Tibial artery (tissue), 4 donors: ENCODE data around the gene SPATA17.
A peak's percentile ranks its signal among the peaks of the same experiment; 100 is the strongest.

ENCODE experiments used
- DNase-seq, 2 donors: peaks; one replicate each; pipeline ENCODE4 v3.0.0-alpha.2; 2019
- H3K27ac ChIP-seq, 2 donors: fragments of 200-600 bp; sonication (generic) in 1 of 2; 1 replicate in 1 of 2; 2 replicates in 1 of 2; pipeline ENCODE4 v1.5.1; 2018 to 2019; ENCODE audit warnings: mild to moderate bottlenecking in 1 of 2
- H3K27me3 ChIP-seq, 2 donors: fragments of 200-600 bp; sonication (generic) in 1 of 2; one replicate each; pipeline versions ENCODE4 v1.5.1 to v1.6.0; 2016 to 2019
- H3K36me3 ChIP-seq, 3 donors: fragments of 200-600 bp; sonication (generic) in 2 of 3; one replicate each; pipeline ENCODE4 v1.5.1; 2016 to 2019; ENCODE audit warnings: mild to moderate bottlenecking in 2 of 3
- H3K4me1 ChIP-seq, 4 donors: fragments of 200-600 bp; sonication (generic) in 2 of 4; 1 replicate in 3 of 4; 2 replicates in 1 of 4; pipeline ENCODE4 v1.5.1; 2016 to 2019
- H3K4me3 ChIP-seq, 2 donors: fragments of 200-600 bp; sonication (generic) in 1 of 2; 1 replicate in 1 of 2; 2 replicates in 1 of 2; pipeline ENCODE4 v1.5.1; 2018 to 2019; ENCODE audit warnings: mild to moderate bottlenecking in 2 of 2
- H3K9me3 ChIP-seq, 3 donors: fragments of 200-600 bp; sonication (generic) in 1 of 3; one replicate each; pipeline ENCODE4 v1.5.1; 2016 to 2019
- CTCF ChIP-seq, 2 experiments: fragments of 200-600 bp in 1 of 2; fragments of 450-650 bp in 1 of 2; IDR thresholded peaks; one replicate each; pipeline ENCODE4 v1.5.1; 2017 to 2019; ENCODE audit warnings: antibody characterized with exemption in 2 of 2, mild to moderate bottlenecking in 1 of 2, moderate library complexity in 1 of 2
- intact Hi-C: fragments of 100-400 bp; cut with DNase I; formaldehyde crosslinking; loops from one replicate; pipeline ENCODE4 v1.15.0; 2023; ENCODE audit warnings: low total_unique reads

Gene SPATA17

GRCh38 chr1:217626321-217626720, 4.8 kb upstream of the SPATA17 start:
- Histone ChIP-seq H3K27ac (no peak overlapping the region), H3K27me3 (no peaks in the 10 kb centered on the region), H3K4me1 (peaks cover 0 to 24% (median 15%) of the 10 kb centered on the region in 4 donors), H3K4me3 (no peak overlapping the region), H3K36me3 (no peaks in the 10 kb centered on the region), H3K9me3 (no peaks in the 10 kb centered on the region)
- intact Hi-C loops, result no loop called here
- DNase-seq, result no peak
- TF ChIP-seq CTCF (IDR thresholded peaks at IDR 0.05), result no peak

DNA sequence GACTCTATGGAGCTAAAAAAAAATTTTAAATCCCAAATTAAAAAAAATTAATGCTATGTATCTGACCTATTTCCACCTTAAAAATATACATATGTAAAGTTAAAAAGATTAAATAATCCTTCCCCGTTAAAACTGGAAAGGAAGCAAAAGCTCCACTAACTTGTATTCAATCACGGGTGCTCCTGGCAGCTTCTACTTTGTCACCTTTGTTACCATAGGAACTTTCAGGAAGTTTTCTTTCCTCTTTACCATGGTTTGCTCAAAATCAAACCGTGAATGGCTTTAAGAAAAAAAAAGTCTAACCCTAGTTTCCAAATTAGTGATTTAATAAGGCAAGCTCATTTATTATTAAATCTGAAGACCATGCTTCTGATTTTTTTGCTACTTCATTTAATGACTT, 3.7 kb upstream of the SPATA17 start:
- no peak for DNase-seq
- Histone ChIP-seq H3K4me1 (peaks cover 0 to 28% (median 17%) of the 10 kb centered on the region in 4 donors), H3K4me3 (no peak overlapping the region), H3K27ac (no peak overlapping the region), H3K36me3 (no peaks in the 10 kb centered on the region), H3K9me3 (no peaks in the 10 kb centered on the region), H3K27me3 (no peaks in the 10 kb centered on the region)
- intact Hi-C loops, result no loop called here
- TF ChIP-seq CTCF (IDR thresholded peaks at IDR 0.05), result no peak

GRCh38 chr1:217642455-217642854, 11.3 kb downstream of the SPATA17 start:
- Histone ChIP-seq H3K27ac (no peak overlapping the region), H3K27me3 (no peaks in the 10 kb centered on the region), H3K4me3 (no peak overlapping the region), H3K9me3 (no peaks in the 10 kb centered on the region), H3K36me3 (no peaks in the 10 kb centered on the region), H3K4me1 (no peaks in the 10 kb centered on the region)
- TF ChIP-seq CTCF (IDR thresholded peaks at IDR 0.05), result no peak
- intact Hi-C loops, result no loop called here
- no peak for DNase-seq

GRCh38 chr1:217647791-217648190, 16.6 kb downstream of the SPATA17 start:
- Histone ChIP-seq H3K4me1 (no peaks in the 10 kb centered on the region), H3K4me3 (no peak overlapping the region), H3K36me3 (no peaks in the 10 kb centered on the region), H3K27ac (no peak overlapping the region), H3K27me3 (no peaks in the 10 kb centered on the region), H3K9me3 (no peaks in the 10 kb centered on the region)
- intact Hi-C loops, result no loop called here
- no peak for TF ChIP-seq CTCF (IDR thresholded peaks at IDR 0.05)
- no peak for DNase-seq

DNA sequence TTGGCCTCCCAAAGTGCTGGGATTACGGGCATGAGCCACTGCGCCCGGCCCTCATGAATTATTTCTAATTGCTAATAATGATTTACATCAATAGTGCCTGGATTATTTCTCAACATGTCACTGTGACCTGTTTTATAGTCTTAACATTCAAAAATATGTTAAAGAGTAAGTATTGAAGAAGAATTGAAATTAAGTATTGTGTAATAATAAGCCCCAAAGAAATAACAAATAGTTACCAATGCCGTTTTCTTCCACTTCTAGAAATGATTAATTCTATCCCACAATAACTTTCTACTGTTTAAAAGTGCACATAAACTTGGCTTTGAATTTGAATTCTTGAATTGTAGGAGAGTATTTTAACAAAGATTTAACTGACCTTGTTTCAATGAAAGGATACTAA, 19.5 kb downstream of the SPATA17 start:
- H3K4me1 ChIP-seq, result no peaks in the 10 kb centered on the region
- H3K36me3 ChIP-seq, result no peaks in the 10 kb centered on the region
- no peak overlapping the region for H3K27ac ChIP-seq
- no peak for TF ChIP-seq CTCF (IDR thresholded peaks at IDR 0.05)
- no peaks in the 10 kb centered on the region for H3K27me3 ChIP-seq
- H3K4me3 ChIP-seq, result no peak overlapping the region
- H3K9me3 ChIP-seq, result no peaks in the 10 kb centered on the region
- no peak for DNase-seq
- intact Hi-C loops, result no loop called here

- no peak overlapping the region for H3K4me3 ChIP-seq
- intact Hi-C loops, result no loop called here
- no peaks in the 10 kb centered on the region for H3K4me1 ChIP-seq
- DNase-seq, result no peak
- no peaks in the 10 kb centered on the region for H3K27me3 ChIP-seq
- TF ChIP-seq CTCF (IDR thresholded peaks at IDR 0.05), result peak; percentile 29 to 33
- H3K9me3 ChIP-seq, result no peaks in the 10 kb centered on the region
- no peaks in the 10 kb centered on the region for H3K36me3 ChIP-seq
- no peak overlapping the region for H3K27ac ChIP-seq
Measured at GRCh38 chr1:217660353-217661062, 29.4 kb downstream of the SPATA17 start.
